Stimulated activated memory B cell treated with anti-CD40 and anti-IgM and Interleukin-4, amounts not matched to agents 10 μg/mL and 1 μg/mL and 100 μg/mL, for 72 hours (primary cell): ENCODE results near the gene WBP2NL.
"Not testable (repeated sequence)": the region's sequence is repeated elsewhere in the genome, so short reads cannot be mapped to it uniquely, and the experiment has no call there.

Experiments used
- ATAC-seq: fragments of 150-1000 bp; cut with Tn5 transposase; 2 replicates; pipeline ENCODE4 v1.10.0; 2021
- H3K27ac Mint-ChIP-seq: one replicate; pipeline ENCODE4 v1.8.0; 2022; ENCODE audit warnings: mild to moderate bottlenecking, mixed read lengths
- H3K27me3 Mint-ChIP-seq: one replicate; pipeline ENCODE4 v1.8.0; 2022; ENCODE audit warnings: mixed read lengths
- H3K36me3 Mint-ChIP-seq: one replicate; pipeline ENCODE4 v1.8.0; 2022; ENCODE audit warnings: mixed read lengths
- H3K4me1 Mint-ChIP-seq: one replicate; pipeline ENCODE4 v1.8.0; 2022; ENCODE audit warnings: mixed read lengths
- H3K4me3 Mint-ChIP-seq: one replicate; pipeline ENCODE4 v1.8.0; 2022; ENCODE audit warnings: mild to moderate bottlenecking, moderate library complexity, mixed read lengths
- H3K9me3 Mint-ChIP-seq: one replicate; pipeline ENCODE4 v1.8.0; 2022; ENCODE audit warnings: mixed read lengths

Gene WBP2NL, protein sequence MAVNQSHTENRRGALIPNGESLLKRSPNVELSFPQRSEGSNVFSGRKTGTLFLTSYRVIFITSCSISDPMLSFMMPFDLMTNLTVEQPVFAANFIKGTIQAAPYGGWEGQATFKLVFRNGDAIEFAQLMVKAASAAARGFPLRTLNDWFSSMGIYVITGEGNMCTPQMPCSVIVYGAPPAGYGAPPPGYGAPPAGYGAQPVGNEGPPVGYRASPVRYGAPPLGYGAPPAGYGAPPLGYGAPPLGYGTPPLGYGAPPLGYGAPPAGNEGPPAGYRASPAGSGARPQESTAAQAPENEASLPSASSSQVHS

DNA sequence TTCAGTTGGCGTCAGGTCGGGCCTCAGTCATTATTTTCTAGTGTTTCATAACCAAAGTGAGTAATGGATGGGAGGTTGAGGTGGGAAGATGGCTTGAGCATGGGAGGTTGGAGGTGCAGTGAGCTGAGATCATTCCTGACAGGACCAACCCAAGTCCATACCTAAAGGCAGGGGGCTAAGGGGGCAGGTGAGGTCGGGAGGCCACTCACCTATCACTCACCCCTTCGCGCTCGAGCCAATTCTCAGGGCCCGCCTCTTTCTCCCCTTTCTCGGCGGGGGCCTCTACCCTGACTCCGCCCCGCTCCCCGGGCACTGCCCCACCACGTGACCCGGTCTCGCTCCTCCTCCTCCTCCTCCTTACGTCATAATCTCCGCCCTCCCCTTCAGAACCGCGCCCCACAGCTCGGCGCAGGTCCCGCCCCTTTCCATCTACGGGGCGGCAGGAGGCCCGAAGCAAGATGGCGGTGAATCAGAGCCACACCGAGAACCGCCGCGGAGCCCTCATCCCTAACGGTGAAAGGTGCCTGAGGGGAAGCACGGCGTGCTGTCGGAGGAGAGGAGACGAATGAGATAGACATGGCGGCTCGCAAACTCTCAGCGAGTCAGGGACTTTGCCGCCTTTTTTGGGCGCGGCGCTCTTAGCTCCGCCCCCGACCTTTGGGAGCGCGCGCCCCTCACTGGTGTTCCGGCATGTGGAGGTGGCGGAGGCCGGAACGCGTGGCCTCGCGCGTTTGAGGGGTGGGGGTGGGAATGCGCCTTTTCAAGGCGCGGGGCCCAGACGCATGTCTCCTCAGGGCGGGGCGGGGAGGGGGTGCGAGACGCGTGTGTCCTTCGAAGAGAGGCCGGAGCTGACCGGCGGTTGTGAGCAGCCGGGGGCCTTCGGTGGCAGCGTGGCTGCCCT lies at the start of gene WBP2NL:
Gene WBP2NL (plus strand): TSS at position 428 of the 901 bp plus-strand sequence. CDS start 31 bp downstream, at position 459.
- Mint-ChIP-seq H3K27ac (peak within 1 kb of the TSS; percentile 86), H3K36me3 (peaks cover 17% of the 10 kb centered on the region), H3K4me3 (peak within 1 kb of the TSS; percentile 89), H3K9me3 (peaks cover under 1% of the 10 kb centered on the region), H3K27me3 (no peaks in the 10 kb centered on the region), H3K4me1 (peaks cover 33% of the 10 kb centered on the region)
- ATAC-seq, result peak; percentile 99

DNA sequence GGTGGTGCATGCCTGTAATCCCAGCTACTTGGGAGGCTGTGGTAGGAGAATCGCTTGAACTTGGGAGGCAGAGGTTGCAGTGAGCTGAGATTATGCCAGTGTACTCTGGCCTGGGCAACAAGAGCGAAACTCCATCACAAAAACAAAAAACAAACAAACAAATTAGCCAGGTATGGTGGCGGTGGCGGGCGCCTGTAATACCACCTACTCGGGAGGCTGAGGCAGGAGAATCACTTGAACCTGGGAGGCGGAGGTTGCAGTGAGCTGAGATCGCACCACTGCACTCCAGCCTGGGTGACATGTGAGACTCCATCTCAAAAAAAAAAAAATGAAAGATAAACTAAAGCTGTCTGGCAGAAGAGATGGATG lies 49.7 kb upstream of the WBP2NL start:
- peak overlapping the region; percentile 90 for H3K27ac Mint-ChIP-seq

DNA sequence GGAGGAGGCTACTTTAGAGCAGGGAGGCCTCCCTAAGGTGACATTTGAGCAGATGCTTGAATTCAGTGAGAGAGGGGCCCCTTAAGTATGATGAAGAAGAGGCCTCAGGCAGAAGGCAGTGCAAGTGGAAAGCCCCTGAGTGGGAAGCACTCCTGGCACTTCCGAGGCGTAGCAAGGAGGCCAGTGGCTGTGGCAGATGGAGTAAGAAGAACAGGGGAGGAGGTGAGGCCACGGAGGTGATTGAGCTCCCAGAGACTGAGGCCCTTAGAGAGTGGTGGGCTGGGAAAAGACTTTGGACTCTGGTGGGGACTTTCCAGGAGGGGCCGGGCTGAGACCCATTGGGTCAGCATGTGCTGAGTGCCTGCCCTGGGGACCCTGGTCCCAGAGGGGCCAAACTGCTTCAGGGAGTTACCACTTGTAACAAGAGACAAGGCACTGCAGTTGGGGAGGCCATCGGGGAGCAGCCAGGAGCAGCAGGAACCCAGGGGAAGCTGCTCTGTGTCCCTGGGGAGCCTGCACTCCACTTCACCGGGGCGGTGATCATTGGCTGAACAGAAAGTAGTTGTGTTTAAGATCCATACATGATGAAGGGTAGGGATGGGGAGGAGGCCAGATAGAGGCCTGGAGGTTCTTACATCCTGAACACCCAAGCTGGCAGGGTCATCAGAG lies 49.2 kb upstream of the WBP2NL start:
- Mint-ChIP-seq H3K4me3 (peak overlapping the region; percentile 55), H3K4me1 (peaks cover 78% of the 10 kb centered on the region), H3K36me3 (peaks cover 5% of the 10 kb centered on the region), H3K27me3 (peaks cover 5% of the 10 kb centered on the region), H3K27ac (peak overlapping the region; percentile 90), H3K9me3 (no peaks in the 10 kb centered on the region)
- ATAC-seq, result no peak

More for the DNA sequence above, 49.7 kb upstream of the WBP2NL start:
- H3K27me3 Mint-ChIP-seq, H3K36me3 Mint-ChIP-seq, ATAC-seq, H3K9me3 Mint-ChIP-seq: not testable (repeated sequence)
- Mint-ChIP-seq H3K4me1 (peaks cover 78% of the 10 kb centered on the region), H3K4me3 (peak overlapping the region; percentile 55)

DNA sequence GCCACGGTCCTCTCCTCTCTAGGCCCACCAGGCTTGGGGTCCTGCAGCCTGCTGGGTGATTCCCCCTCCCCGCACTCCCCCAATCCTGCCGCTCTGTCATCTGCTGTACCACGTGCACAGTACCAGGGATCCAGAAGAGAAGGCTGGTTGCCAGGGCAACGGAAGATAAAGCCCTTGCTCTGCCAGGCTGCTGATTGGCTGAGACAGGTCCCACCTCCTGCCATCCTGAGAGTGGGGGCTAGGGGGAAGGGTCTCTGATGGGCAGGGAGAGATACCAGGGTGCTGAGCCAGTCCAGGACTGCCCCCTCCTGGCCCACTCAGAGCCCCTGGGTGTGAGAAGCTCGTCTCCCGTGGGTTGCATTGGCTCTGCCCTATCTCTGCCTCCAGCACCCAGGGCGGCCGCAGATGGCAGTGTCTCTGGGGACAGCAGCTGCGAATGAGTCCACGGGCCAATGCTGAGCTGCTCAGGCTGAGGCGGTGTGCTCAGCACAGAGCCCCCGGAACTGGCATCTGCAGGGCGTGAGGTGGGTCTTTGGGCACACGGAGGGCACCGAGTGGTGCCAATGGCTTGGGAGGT lies 46.6 kb upstream of the WBP2NL start, which contains the start of gene SMIM45:
Gene SMIM45 (plus strand): TSS at position 253 of the 577 bp plus-strand sequence.
- peak within 1 kb of the TSS; percentile 50 for H3K27ac Mint-ChIP-seq
- no peaks in the 10 kb centered on the region for H3K9me3 Mint-ChIP-seq
- peaks cover 62% of the 10 kb centered on the region for H3K4me1 Mint-ChIP-seq
- ATAC-seq, result peak; percentile 90
- no peaks in the 10 kb centered on the region for H3K36me3 Mint-ChIP-seq
- H3K4me3 Mint-ChIP-seq, result no peak within 1 kb of the TSS
- no peaks in the 10 kb centered on the region for H3K27me3 Mint-ChIP-seq

DNA sequence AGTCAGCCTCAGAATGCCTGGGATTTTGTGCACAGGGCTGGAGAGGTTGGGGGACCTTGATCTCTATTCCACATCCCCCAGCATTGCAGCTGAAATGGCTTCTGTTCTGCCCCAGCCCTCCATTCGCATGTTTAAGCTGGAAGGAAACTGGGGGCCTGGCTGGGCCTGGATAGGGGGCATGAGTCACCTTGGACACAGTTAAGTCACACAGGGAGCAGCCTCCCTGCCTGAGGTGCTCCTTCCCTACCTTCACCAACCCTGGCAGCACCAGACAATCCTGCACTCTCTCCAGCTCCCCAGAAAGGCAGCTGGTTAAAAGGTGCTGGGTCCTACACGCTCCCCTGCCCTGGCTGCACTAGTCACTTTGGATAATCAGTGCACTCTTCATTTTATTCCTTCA lies 45.9 kb upstream of the WBP2NL start:
- no peak overlapping the region for H3K4me3 Mint-ChIP-seq
- H3K36me3 Mint-ChIP-seq, result no peaks in the 10 kb centered on the region
- ATAC-seq, result no peak
- peak overlapping the region; percentile 50 for H3K27ac Mint-ChIP-seq
- peaks cover 4% of the 10 kb centered on the region for H3K27me3 Mint-ChIP-seq
- no peaks in the 10 kb centered on the region for H3K9me3 Mint-ChIP-seq
- H3K4me1 Mint-ChIP-seq, result peaks cover 62% of the 10 kb centered on the region

DNA sequence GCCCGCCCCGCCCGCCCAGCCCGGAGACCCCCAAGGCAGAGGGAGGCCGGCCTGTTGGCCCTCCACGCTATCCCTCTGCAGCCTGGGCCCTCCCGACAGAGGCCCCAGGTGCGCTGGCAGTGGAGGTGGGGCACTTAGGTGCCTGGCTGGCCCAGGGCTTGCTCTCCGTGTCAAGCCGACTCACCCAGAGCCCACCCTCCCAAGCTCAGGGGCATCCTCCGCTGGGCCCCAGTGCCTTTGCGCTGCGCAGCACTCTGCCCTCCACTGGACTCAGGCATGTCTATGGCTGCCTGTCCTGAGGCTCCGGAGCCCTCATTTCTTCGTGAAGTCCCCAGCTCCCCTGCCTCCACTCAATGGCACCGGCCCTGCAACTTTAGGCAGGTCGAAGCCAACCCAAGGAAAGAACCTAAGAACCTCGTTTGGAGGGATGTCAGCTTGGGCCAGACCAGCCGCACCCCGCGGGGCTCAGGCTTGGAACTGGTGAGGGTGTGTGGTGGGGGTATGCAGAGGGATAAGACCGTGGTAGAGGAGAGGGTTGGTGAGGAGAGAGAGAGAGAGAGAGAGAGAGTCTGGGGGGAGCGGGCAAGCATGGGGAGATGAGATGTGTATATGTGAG lies 40.5 kb upstream of the WBP2NL start:
- H3K27me3 Mint-ChIP-seq, result peaks cover 14% of the 10 kb centered on the region
- peak; percentile 68 for ATAC-seq
- H3K36me3 Mint-ChIP-seq, result no peaks in the 10 kb centered on the region

DNA sequence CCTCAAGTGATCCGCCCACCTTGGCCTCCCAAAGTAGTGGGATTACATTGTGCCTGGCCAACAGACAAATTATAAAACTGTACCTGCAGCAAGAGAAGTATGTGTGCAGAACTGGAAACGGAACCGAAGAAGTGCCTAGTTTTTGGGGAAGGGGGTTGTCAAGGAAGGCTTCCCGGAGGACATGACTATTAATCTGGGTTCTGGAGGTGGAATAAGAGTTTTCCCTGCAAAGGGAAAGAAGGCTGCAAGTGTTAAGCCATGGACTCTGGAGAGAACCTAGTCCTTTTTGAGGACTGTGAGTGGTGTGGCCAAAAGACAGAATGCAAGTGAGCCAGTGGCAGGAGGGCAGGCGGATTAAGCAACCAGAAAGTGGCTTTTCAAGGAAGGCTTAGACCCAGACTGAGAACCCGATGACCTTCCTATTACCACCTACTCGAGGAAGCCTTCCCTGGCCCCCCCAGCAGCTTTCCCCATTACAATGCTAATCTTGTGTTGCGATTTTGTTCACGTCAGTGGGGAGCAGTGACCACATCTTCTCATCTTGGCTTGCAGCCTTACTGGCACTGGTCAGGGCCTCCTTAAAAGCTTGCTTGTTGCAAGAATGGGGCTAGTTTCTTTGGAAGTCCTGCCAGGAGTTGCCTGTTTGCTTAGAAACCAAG lies 35.0 kb upstream of the WBP2NL start:
- Mint-ChIP-seq H3K4me3 (no peak overlapping the region), H3K4me1 (peaks cover 9% of the 10 kb centered on the region), H3K27me3 (peaks cover 4% of the 10 kb centered on the region), H3K27ac (no peak overlapping the region), H3K36me3 (no peaks in the 10 kb centered on the region), H3K9me3 (no peaks in the 10 kb centered on the region)
- no peak for ATAC-seq

More for the DNA sequence above, 40.5 kb upstream of the WBP2NL start:
- H3K4me3 Mint-ChIP-seq, result peak overlapping the region; percentile 7
- H3K9me3 Mint-ChIP-seq, result no peaks in the 10 kb centered on the region
- H3K4me1 Mint-ChIP-seq, result peaks cover 26% of the 10 kb centered on the region
- H3K27ac Mint-ChIP-seq, result peak overlapping the region; percentile 84

DNA sequence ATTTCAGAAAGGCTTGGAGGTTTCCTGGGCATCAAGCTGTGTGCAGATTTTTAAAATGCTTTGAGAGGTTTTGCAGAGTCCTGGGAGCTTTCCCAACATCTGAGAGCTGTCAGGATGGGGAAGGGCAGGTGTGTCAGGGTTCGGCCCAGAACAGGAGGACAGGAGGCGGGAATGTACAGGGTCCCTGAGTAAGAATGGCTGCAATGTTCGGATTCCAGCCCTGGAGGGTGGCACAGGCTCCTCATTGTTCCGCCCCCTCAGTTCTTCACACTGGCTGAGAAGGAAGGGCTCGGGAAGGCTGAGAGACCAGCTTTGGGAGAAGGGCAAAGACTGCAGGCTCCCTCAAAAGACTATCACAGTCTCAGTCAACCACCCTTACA lies 34.5 kb upstream of the WBP2NL start:
- H3K27ac Mint-ChIP-seq, result no peak overlapping the region
- no peaks in the 10 kb centered on the region for H3K9me3 Mint-ChIP-seq
- peaks cover 9% of the 10 kb centered on the region for H3K4me1 Mint-ChIP-seq
- ATAC-seq, result no peak
- no peaks in the 10 kb centered on the region for H3K36me3 Mint-ChIP-seq
- H3K4me3 Mint-ChIP-seq, result no peak overlapping the region
- H3K27me3 Mint-ChIP-seq, result peaks cover 8% of the 10 kb centered on the region

DNA sequence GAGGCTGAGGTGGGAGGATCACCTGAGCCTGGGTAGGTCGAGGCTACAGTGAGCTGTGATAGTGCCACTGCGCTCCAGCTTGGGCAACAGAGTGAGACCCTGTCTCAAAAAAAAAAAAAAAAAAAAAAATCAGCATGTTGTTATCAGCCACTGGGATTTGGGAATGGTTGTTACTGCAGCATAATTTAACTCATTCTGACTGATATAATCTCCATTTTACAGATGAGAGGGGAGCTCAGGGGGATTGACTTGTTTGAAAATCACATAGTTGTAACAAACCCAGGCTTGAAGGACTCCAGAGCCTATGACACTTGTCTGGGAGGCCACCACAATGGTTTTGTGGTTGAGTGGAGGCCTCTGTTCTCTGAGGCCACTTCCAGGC lies 32.4 kb upstream of the WBP2NL start:
- Mint-ChIP-seq H3K27me3 (peaks cover 18% of the 10 kb centered on the region), H3K9me3 (no peaks in the 10 kb centered on the region)

DNA sequence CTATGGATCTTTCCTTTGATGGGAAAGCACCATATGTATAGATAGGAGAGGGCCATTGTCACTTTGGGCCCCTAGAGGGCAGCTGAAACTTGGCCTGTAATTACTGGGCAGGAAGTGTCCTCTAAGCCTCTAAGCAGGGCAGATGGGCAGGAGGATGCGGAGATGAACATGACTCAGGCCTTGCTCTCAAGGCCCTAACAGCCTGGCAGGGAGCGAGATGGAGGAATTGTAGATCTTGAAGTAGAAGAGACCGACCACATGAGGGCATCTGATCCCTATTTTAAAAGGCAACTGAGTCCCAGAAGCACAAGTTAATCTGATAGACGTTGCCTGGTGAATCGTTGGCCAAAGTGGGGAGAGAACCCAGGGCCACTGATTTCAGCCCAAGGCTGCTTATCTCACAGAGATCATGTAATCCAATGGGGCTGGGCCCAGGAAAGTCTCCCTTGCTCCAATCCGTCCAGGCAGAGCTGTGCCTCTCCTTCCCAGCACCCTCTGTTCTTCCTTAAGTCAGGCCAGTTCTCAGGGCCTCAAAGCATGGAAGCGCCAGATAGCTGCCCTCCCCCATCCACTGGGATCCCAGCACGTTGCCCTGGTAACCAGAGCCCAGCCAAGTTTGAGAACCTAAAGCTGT lies 31.9 kb upstream of the WBP2NL start:
- Mint-ChIP-seq H3K27ac (no peak overlapping the region), H3K4me1 (no peaks in the 10 kb centered on the region)
- peak; percentile 69 for ATAC-seq

More for the DNA sequence above, 32.4 kb upstream of the WBP2NL start:
- no peak overlapping the region for H3K4me3 Mint-ChIP-seq
- no peaks in the 10 kb centered on the region for H3K36me3 Mint-ChIP-seq
- no peak overlapping the region for H3K27ac Mint-ChIP-seq
- no peaks in the 10 kb centered on the region for H3K4me1 Mint-ChIP-seq
- no peak for ATAC-seq

DNA sequence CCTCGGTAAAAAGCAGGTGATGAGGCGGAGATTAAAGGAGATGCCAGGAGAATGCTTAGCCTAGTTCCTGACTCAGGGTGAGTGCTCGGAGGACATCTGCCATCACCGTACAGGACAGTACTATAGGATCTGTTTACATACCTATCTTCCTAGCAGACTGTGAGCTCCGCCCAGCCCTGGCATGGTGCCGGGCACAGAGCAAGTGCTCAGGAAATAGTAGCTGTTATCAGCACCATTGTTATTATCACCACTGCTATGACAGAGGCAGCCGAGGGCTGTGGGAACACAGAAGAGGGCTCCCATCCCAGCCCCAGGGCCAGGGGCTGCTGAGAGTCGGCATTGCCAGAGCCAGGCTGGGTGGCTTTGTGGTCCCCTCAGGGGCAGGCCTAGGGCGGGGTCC lies 30.0 kb upstream of the WBP2NL start:
- H3K4me3 Mint-ChIP-seq, result no peak overlapping the region
- H3K27ac Mint-ChIP-seq, result no peak overlapping the region
- peaks cover 39% of the 10 kb centered on the region for H3K27me3 Mint-ChIP-seq
- H3K4me1 Mint-ChIP-seq, result peaks cover 5% of the 10 kb centered on the region
- no peaks in the 10 kb centered on the region for H3K9me3 Mint-ChIP-seq
- ATAC-seq, result no peak
- H3K36me3 Mint-ChIP-seq, result no peaks in the 10 kb centered on the region

More for the DNA sequence above, 31.9 kb upstream of the WBP2NL start:
- Mint-ChIP-seq H3K9me3 (no peaks in the 10 kb centered on the region), H3K27me3 (peaks cover 23% of the 10 kb centered on the region), H3K4me3 (no peak overlapping the region), H3K36me3 (no peaks in the 10 kb centered on the region)

DNA sequence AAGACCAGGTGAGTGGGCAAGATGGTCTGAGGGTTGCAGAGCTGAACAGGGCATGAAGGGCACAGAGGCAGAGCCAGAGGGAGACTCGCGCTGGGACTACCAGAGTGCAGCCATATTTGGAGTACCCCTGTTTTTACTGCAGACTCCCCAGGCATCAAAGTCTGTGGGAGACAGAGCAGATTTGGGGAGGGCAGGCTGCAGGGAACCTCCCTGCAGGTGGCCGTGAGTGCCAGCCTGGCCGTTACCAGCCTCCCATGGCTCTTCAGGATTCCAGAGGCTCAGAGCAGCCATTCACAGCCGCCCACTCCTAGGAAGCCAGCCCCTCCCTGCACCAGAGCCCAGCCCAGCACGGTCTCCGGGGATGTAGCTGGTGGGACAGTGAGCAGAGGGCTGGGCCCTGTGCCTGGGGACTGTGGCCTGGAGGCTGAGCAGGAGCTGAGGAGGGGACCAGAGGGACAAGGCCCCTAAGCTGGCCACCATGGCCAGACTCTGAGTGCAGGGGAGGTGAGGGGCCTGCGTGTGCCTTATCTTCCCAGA lies 29.4 kb upstream of the WBP2NL start, which contains the start of gene SEPTIN3:
Gene SEPTIN3 (plus strand): TSS at position 334 of the 537 bp plus-strand sequence. CDS start 2,050 bp downstream, outside the sequence.
- ATAC-seq, result peak; percentile 21
- H3K27me3 Mint-ChIP-seq, result peaks cover 39% of the 10 kb centered on the region
- no peak within 1 kb of the TSS for H3K4me3 Mint-ChIP-seq
- no peak within 1 kb of the TSS for H3K27ac Mint-ChIP-seq
- H3K36me3 Mint-ChIP-seq, result no peaks in the 10 kb centered on the region
- no peaks in the 10 kb centered on the region for H3K9me3 Mint-ChIP-seq
- H3K4me1 Mint-ChIP-seq, result peaks cover 5% of the 10 kb centered on the region

DNA sequence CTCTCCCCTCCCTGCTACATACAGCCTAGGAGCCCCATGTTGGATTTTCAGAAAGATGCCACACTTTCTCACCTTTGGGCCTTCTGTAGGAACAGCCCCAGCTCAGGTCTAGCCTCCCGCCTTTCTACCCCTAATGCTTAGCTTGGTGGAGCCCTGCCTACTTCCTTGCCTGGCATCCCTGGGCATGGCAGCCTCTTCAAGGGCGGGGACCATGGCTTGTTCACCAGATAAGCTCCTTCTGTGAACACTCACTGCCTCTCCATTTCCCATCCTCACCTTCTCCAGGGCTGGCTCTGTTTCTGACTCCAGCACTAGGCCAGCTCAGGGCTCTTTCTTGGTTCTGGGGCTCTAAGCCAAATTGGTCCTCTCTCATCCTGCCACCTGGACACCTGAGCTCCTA lies 28.0 kb upstream of the WBP2NL start:
- H3K36me3 Mint-ChIP-seq, result no peaks in the 10 kb centered on the region
- ATAC-seq, result no peak
- H3K4me1 Mint-ChIP-seq, result peaks cover 10% of the 10 kb centered on the region
- no peak overlapping the region for H3K27ac Mint-ChIP-seq
- H3K9me3 Mint-ChIP-seq, result no peaks in the 10 kb centered on the region
- no peak overlapping the region for H3K4me3 Mint-ChIP-seq
- peaks cover 46% of the 10 kb centered on the region for H3K27me3 Mint-ChIP-seq
